Bronchial epithelial cell (primary cell): ENCODE results near the gene EIPR1. TPM values are rescaled to one million over a fixed set of nuclear protein-coding genes. Genes with fewer than 3 reads are reported as not detected.
A peak's percentile ranks its signal among the peaks of the same experiment; 100 is the strongest.

Source experiments
- DNase-seq: peaks from one replicate; pipeline ENCODE4 v3.0.0-alpha.2; 2010; ENCODE audit warnings: low read depth
- FAIRE-seq: peaks from 2 replicates; lab custom pipeline; 2011; peaks lifted over from hg19 to GRCh38; lab: Jason Lieb, UNC
- H3K27me3 ChIP-seq: 2 replicates; pipeline ENCODE4 v1.5.1; 2011; ENCODE audit warnings: low read length; ENCODE audit not compliant: control insufficient read depth, insufficient read depth
- H3K36me3 ChIP-seq: 2 replicates; pipeline ENCODE4 v1.5.1; 2011; ENCODE audit warnings: low read length; ENCODE audit not compliant: control insufficient read depth, insufficient read depth
- H3K4me3 ChIP-seq: 2 replicates; pipeline ENCODE4 v1.5.1; 2011; ENCODE audit warnings: mild to moderate bottlenecking, low read depth, low read length, control low read depth
- CTCF ChIP-seq: IDR thresholded peaks from 2 replicates; pipeline ENCODE4 v1.5.1; 2011; ENCODE audit warnings: mild to moderate bottlenecking, moderate library complexity, low read length, control low read depth, inconsistent platforms; ENCODE audit not compliant: insufficient read depth, severe bottlenecking
- total RNA-seq: library from RNA; depleted of rRNA; stranded (reverse); fragments of >200 nt; gene quantifications from 2 replicates; pipeline ENCODE4 v1.2.1, GENCODE V29; 2014

The EIPR1 gene
- total RNA-seq, 1 donor from 2014 or later = 44.5 TPM

- H3K27me3 ChIP-seq = no peaks in the 10 kb centered on the region
- no peaks in the 10 kb centered on the region for H3K36me3 ChIP-seq
- FAIRE-seq (no peak), DNase-seq (no peak)
- TF ChIP-seq CTCF = no peak
- H3K4me3 ChIP-seq = no peak overlapping the region
Measured at GRCh38 chr2:3309496-3310355, 67.9 kb downstream of the EIPR1 start.

GRCh38 chr2:3307901-3308300 lies 69.7 kb downstream of the EIPR1 start:
- FAIRE-seq = no peak
- no peak overlapping the region for H3K4me3 ChIP-seq
- TF ChIP-seq CTCF = no peak
- no peak for DNase-seq
- no peaks in the 10 kb centered on the region for H3K36me3 ChIP-seq
- no peaks in the 10 kb centered on the region for H3K27me3 ChIP-seq

GRCh38 chr2:3307236-3307635 lies 70.4 kb downstream of the EIPR1 start:
- peaks cover 3% of the 10 kb centered on the region for H3K36me3 ChIP-seq
- FAIRE-seq (no peak), DNase-seq (no peak)
- no peak for TF ChIP-seq CTCF
- H3K4me3 ChIP-seq = no peak overlapping the region
- H3K27me3 ChIP-seq = no peaks in the 10 kb centered on the region

- DNase-seq (peak; percentile 22), FAIRE-seq (no peak)
- Histone ChIP-seq H3K27me3 (no peaks in the 10 kb centered on the region), H3K36me3 (peaks cover 3% of the 10 kb centered on the region), H3K4me3 (no peak overlapping the region)
- TF ChIP-seq CTCF = no peak
Measured at GRCh38 chr2:3305952-3306351, 71.7 kb downstream of the EIPR1 start.

- H3K27me3 ChIP-seq = no peaks in the 10 kb centered on the region
- H3K4me3 ChIP-seq = no peak overlapping the region
- FAIRE-seq = no peak
- H3K36me3 ChIP-seq = peaks cover 3% of the 10 kb centered on the region
- no peak for TF ChIP-seq CTCF
- no peak for DNase-seq
Measured at GRCh38 chr2:3305431-3305830, 72.2 kb downstream of the EIPR1 start.
